Measurements from ENCODE around the gene GRK2. TPM values are rescaled to one million over a fixed set of nuclear protein-coding genes. Genes with fewer than 3 reads are reported as not detected.

The GRK2 gene
- polyA plus RNA-seq, 1 donor from 2014 or later: 47.3 TPM

- no peak for TF ChIP-seq TAF1 (IDR thresholded peaks at IDR 0.05; ENCODE audit: low read depth)
- TF ChIP-seq POLR2AphosphoS5 (IDR thresholded peaks at IDR 0.05): no peak
- TF ChIP-seq CTCF (IDR thresholded peaks at IDR 0.05; ENCODE audit: poor library complexity, severe bottlenecking): no peak
- no peak for TF ChIP-seq EP300 (conservative IDR thresholded peaks at IDR 0.05; ENCODE audit: poor library complexity, severe bottlenecking)
- TF ChIP-seq REST (IDR thresholded peaks at IDR 0.05; ENCODE audit: borderline replicate concordance): no peak
- TF ChIP-seq SMC3 (conservative IDR thresholded peaks at IDR 0.05; ENCODE audit: poor library complexity): no peak
- no peak for TF ChIP-seq RAD21 (conservative IDR thresholded peaks at IDR 0.05)
- no peak for TF ChIP-seq MXI1 (conservative IDR thresholded peaks at IDR 0.05; ENCODE audit: poor library complexity, severe bottlenecking)
- TF ChIP-seq EZH2 (IDR thresholded peaks at IDR 0.05; ENCODE audit: borderline replicate concordance, insufficient read depth, low read length, poor library complexity, severe bottlenecking): no peak
- Histone ChIP-seq H3K27ac (ENCODE audit: low read length) (peak overlapping the region; percentile 70), H3K79me2 (replicated peaks; ENCODE audit: insufficient read depth, low read length) (peaks cover 37% of the 10 kb centered on the region), H3K4me3 (ENCODE audit: low read length) (peak overlapping the region; percentile 93), H3K36me3 (ENCODE audit: insufficient read depth, low read length) (no peaks in the 10 kb centered on the region), H3K4me2 (ENCODE audit: low read length) (no peak overlapping the region), H3F3A (ENCODE audit: insufficient read depth, low read length, poor library complexity, severe bottlenecking) (no peaks in the 10 kb centered on the region), H2AFZ (ENCODE audit: low read depth, low read length) (no peak overlapping the region), H3K27me3 (ENCODE audit: insufficient read depth, low read depth, low read length) (no peaks in the 10 kb centered on the region), H4K20me1 (ENCODE audit: insufficient read depth) (no peaks in the 10 kb centered on the region), H3K9me2 (ENCODE audit: insufficient read depth, low read length) (no peaks in the 10 kb centered on the region), H3K9ac (ENCODE audit: low read length) (peak overlapping the region; percentile 51), H3K9me3 (ENCODE audit: low read length) (no peaks in the 10 kb centered on the region)
Measured at GRCh38 chr11:67272327-67273259, 6.3 kb downstream of the GRK2 start.

- H2AFZ ChIP-seq (ENCODE audit: low read depth, low read length): no peak overlapping the region
- no peak overlapping the region for H3K9ac ChIP-seq (ENCODE audit: low read length)
- no peak for TF ChIP-seq EZH2 (IDR thresholded peaks at IDR 0.05; ENCODE audit: borderline replicate concordance, insufficient read depth, low read length, poor library complexity, severe bottlenecking)
- no peak for TF ChIP-seq CTCF (IDR thresholded peaks at IDR 0.05; ENCODE audit: poor library complexity, severe bottlenecking)
- TF ChIP-seq SMC3 (conservative IDR thresholded peaks at IDR 0.05; ENCODE audit: poor library complexity): no peak
- TF ChIP-seq MXI1 (conservative IDR thresholded peaks at IDR 0.05; ENCODE audit: poor library complexity, severe bottlenecking): no peak
- no peak for TF ChIP-seq RAD21 (conservative IDR thresholded peaks at IDR 0.05)
- no peak for TF ChIP-seq POLR2AphosphoS5 (IDR thresholded peaks at IDR 0.05)
- no peak for TF ChIP-seq EP300 (conservative IDR thresholded peaks at IDR 0.05; ENCODE audit: poor library complexity, severe bottlenecking)
- TF ChIP-seq REST (IDR thresholded peaks at IDR 0.05; ENCODE audit: borderline replicate concordance): no peak
- no peak for TF ChIP-seq TAF1 (IDR thresholded peaks at IDR 0.05; ENCODE audit: low read depth)
- no peak overlapping the region for H3K4me3 ChIP-seq (ENCODE audit: low read length)
- H3K79me2 ChIP-seq (replicated peaks; ENCODE audit: insufficient read depth, low read length): peaks cover 28% of the 10 kb centered on the region
- H3K27me3 ChIP-seq (ENCODE audit: insufficient read depth, low read depth, low read length): no peaks in the 10 kb centered on the region
- H3K4me2 ChIP-seq (ENCODE audit: low read length): no peak overlapping the region
- H3K9me2 ChIP-seq (ENCODE audit: insufficient read depth, low read length): no peaks in the 10 kb centered on the region
- no peaks in the 10 kb centered on the region for H3F3A ChIP-seq (ENCODE audit: insufficient read depth, low read length, poor library complexity, severe bottlenecking)
- no peaks in the 10 kb centered on the region for H4K20me1 ChIP-seq (ENCODE audit: insufficient read depth)
- no peak overlapping the region for H3K27ac ChIP-seq (ENCODE audit: low read length)
- no peaks in the 10 kb centered on the region for H3K36me3 ChIP-seq (ENCODE audit: insufficient read depth, low read length)
- H3K9me3 ChIP-seq (ENCODE audit: low read length): no peaks in the 10 kb centered on the region
Measured at GRCh38 chr11:67273260-67273990, 7.2 kb downstream of the GRK2 start.

All from neural cell (in vitro differentiated cells).